ENCODE data around the gene ATP7B.

The ATP7B gene

GRCh38 chr13:52029569-52029968, 18.3 kb upstream of the ATP7B start:
- no peak for TF ChIP-seq Cebpa-rat (IDR thresholded peaks at IDR 0.05)

DNA sequence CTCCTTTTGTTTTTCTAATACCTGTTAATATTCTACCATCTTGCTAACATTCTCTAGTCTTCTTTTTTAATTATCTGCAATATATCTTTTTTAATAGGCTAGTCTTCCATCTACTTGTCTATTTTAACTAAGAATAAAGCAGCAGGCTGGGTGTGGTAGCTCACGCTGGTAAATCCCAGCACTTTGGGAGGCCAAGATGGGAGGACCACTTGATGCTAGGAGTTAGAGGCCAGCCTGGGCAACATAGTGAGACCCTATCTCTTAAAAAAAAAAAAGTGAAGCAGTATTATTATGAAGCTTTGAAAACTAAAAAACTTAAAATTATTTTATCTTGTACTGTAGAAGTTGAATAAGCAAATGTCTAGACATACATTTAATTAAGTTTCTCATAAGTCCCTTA, 16.6 kb upstream of the ATP7B start:
- Histone ChIP-seq H3K9me3 (replicated peaks in 1 of 11) (peaks cover 0 to 4% (median 0%) of the 10 kb centered on the region in 11 experiments; a peak in 1 of 22 replicates), H3K27ac (no peak overlapping the region), H3K9ac (no peak overlapping the region), H3K4me1 (no peaks in the 10 kb centered on the region), H4K20me1 (peaks cover 0 to 20% (median 8%) of the 10 kb centered on the region in 11 experiments; a peak in 6 of 22 replicates), H3K4me2 (no peak overlapping the region), H3K36me3 (peaks cover 62 to 90% (median 79%) of the 10 kb centered on the region in 11 experiments), H3K27me3 (no peaks in the 10 kb centered on the region), H3K4me3 (no peak overlapping the region)
- TF ChIP-seq Cebpa-rat (IDR thresholded peaks at IDR 0.05) = no peak

More at GRCh38 chr13:52029569-52029968, 18.3 kb upstream of the ATP7B start:
- no peak overlapping the region for H3K4me3 ChIP-seq
- peaks cover 0 to 4% (median 0%) of the 10 kb centered on the region in 11 experiments; a peak in 1 of 22 replicates for H3K9me3 ChIP-seq (replicated peaks in 1 of 11)
- H3K36me3 ChIP-seq = peaks cover 44 to 72% (median 62%) of the 10 kb centered on the region in 11 experiments
- peaks cover 0 to 20% (median 8%) of the 10 kb centered on the region in 11 experiments; a peak in 6 of 22 replicates for H4K20me1 ChIP-seq
- H3K4me1 ChIP-seq = no peaks in the 10 kb centered on the region
- no peaks in the 10 kb centered on the region for H3K27me3 ChIP-seq
- no peak overlapping the region for H3K9ac ChIP-seq
- H3K27ac ChIP-seq = no peak overlapping the region
- no peak overlapping the region for H3K4me2 ChIP-seq

GRCh38 chr13:52026246-52026626, 15.0 kb upstream of the ATP7B start:
- Histone ChIP-seq H3K36me3 (peaks cover 74 to 100% (median 94%) of the 10 kb centered on the region in 11 experiments), H3K9me3 (replicated peaks in 1 of 11) (peaks cover 0 to 4% (median 0%) of the 10 kb centered on the region in 11 experiments; a peak in 1 of 22 replicates), H3K4me2 (no peak overlapping the region), H3K27me3 (no peaks in the 10 kb centered on the region), H3K4me3 (no peak overlapping the region), H3K4me1 (no peaks in the 10 kb centered on the region), H3K27ac (no peak overlapping the region), H4K20me1 (peaks cover 0 to 28% (median 9%) of the 10 kb centered on the region in 11 experiments; a peak in 7 of 22 replicates), H3K9ac (no peak overlapping the region)
- no peak for TF ChIP-seq Cebpa-rat (IDR thresholded peaks at IDR 0.05)

- Histone ChIP-seq H3K27me3 (no peaks in the 10 kb centered on the region), H3K4me2 (no peak overlapping the region)
Observed at GRCh38 chr13:52025475-52026245, 14.4 kb upstream of the ATP7B start.

DNA sequence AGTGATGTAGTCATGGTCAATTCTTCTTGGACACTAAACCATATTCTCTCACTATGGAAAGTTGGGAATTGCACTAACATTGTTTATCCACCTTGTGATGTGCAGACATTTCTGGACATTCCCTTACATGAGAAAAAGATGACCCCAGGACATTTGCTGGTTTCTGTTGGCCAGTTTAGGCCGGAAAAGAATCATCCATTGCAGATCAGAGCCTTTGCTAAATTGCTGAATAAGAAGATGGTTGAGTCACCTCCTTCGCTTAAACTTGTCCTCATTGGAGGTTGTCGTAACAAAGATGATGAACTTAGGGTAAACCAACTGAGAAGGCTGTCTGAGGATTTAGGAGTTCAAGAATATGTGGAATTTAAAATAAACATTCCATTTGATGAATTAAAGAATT, 13.2 kb upstream of the ATP7B start, which contains the start of gene UTP14C:
Gene UTP14C (plus strand): TSS at position 211 of the 400 bp plus-strand sequence. CDS start 4,114 bp downstream, outside the sequence.
- no peak within 1 kb of the TSS for H3K27ac ChIP-seq
- H3K4me3 ChIP-seq = no peak within 1 kb of the TSS
- no peaks in the 10 kb centered on the region for H3K27me3 ChIP-seq
- H3K4me1 ChIP-seq = no peaks in the 10 kb centered on the region
- no peaks in the 10 kb centered on the region; a peak in 1 of 22 replicates for H3K9me3 ChIP-seq (replicated peaks in 1 of 11)
- H3K4me2 ChIP-seq = no peak within 1 kb of the TSS
- TF ChIP-seq Cebpa-rat (IDR thresholded peaks at IDR 0.05) = no peak
- no peak within 1 kb of the TSS for H3K9ac ChIP-seq
- peaks cover 0 to 40% (median 9%) of the 10 kb centered on the region in 11 experiments; a peak in 8 of 22 replicates for H4K20me1 ChIP-seq
- H3K36me3 ChIP-seq = peaks cover 91 to 100% (median 97%) of the 10 kb centered on the region in 11 experiments

More at GRCh38 chr13:52025475-52026245, 14.4 kb upstream of the ATP7B start:
- Histone ChIP-seq H4K20me1 (peaks cover 0 to 34% (median 9%) of the 10 kb centered on the region in 11 experiments; a peak in 7 of 22 replicates), H3K9ac (no peak overlapping the region), H3K36me3 (peaks cover 80 to 100% (median 95%) of the 10 kb centered on the region in 11 experiments), H3K27ac (no peak overlapping the region), H3K4me1 (no peaks in the 10 kb centered on the region), H3K9me3 (replicated peaks in 1 of 11) (peaks cover 0 to 4% (median 0%) of the 10 kb centered on the region in 11 experiments; a peak in 1 of 22 replicates), H3K4me3 (no peak overlapping the region)
- no peak for TF ChIP-seq Cebpa-rat (IDR thresholded peaks at IDR 0.05)

- Histone ChIP-seq H3K36me3 (peaks cover 90 to 100% (median 95%) of the 10 kb centered on the region in 11 experiments), H3K27ac (no peak overlapping the region), H3K9ac (no peak overlapping the region), H3K9me3 (replicated peaks in 1 of 11) (no peaks in the 10 kb centered on the region; a peak in 1 of 22 replicates), H3K27me3 (no peaks in the 10 kb centered on the region), H3K4me2 (no peak overlapping the region), H3K4me1 (no peaks in the 10 kb centered on the region), H3K4me3 (no peak overlapping the region), H4K20me1 (peaks cover 0 to 49% (median 14%) of the 10 kb centered on the region in 11 experiments; a peak in 9 of 22 replicates)
- no peak for TF ChIP-seq Cebpa-rat (IDR thresholded peaks at IDR 0.05)
Observed at GRCh38 chr13:52022356-52022755, 11.1 kb upstream of the ATP7B start.

DNA sequence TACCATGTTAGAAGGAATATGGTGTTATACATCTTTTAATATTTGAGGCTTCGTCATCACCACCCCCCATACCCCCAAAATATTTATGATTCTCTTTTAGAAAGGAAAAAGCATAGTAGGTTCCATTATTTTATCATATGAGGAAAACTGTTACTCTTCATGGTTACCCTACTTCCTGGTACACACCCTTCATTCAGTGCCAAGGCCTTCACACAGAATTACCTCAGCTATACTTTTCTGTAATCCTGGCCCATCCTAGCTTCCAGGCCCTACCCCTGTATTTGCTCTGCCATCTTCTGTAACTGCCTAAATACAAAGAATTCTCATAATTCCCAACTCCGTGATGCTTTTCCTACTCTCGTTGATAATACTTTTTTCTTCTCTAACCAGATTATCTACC, 8.9 kb upstream of the ATP7B start:
- H3K36me3 ChIP-seq = peaks cover 79 to 100% (median 96%) of the 10 kb centered on the region in 11 experiments
- TF ChIP-seq Cebpa-rat (IDR thresholded peaks at IDR 0.05) = no peak

GRCh38 chr13:52016296-52016695, 5.0 kb upstream of the ATP7B start:
- Histone ChIP-seq H3K36me3 (peaks cover 41 to 65% (median 62%) of the 10 kb centered on the region in 11 experiments), H4K20me1 (peaks cover 2 to 46% (median 8%) of the 10 kb centered on the region in 11 experiments; a peak in 10 of 22 replicates), H3K4me3 (no peak overlapping the region), H3K4me2 (no peak overlapping the region), H3K27ac (no peak overlapping the region), H3K9ac (no peak overlapping the region), H3K9me3 (replicated peaks in 1 of 11) (peaks cover 0 to 21% (median 12%) of the 10 kb centered on the region in 11 experiments; a peak in 14 of 22 replicates), H3K4me1 (peaks cover 9 to 14% (median 12%) of the 10 kb centered on the region in 10 experiments), H3K27me3 (peaks cover 5 to 7% (median 7%) of the 10 kb centered on the region in 11 experiments)
- TF ChIP-seq Cebpa-rat (IDR thresholded peaks at IDR 0.05) = no peak

More for the DNA sequence above, 8.9 kb upstream of the ATP7B start:
- Histone ChIP-seq H4K20me1 (peaks cover 0 to 52% (median 12%) of the 10 kb centered on the region in 11 experiments; a peak in 10 of 22 replicates), H3K4me1 (no peaks in the 10 kb centered on the region), H3K27me3 (no peaks in the 10 kb centered on the region), H3K9ac (no peak overlapping the region), H3K4me2 (no peak overlapping the region), H3K9me3 (replicated peaks in 1 of 11) (peaks cover 0 to 18% (median 12%) of the 10 kb centered on the region in 11 experiments; a peak in 14 of 22 replicates), H3K27ac (no peak overlapping the region), H3K4me3 (no peak overlapping the region)

DNA sequence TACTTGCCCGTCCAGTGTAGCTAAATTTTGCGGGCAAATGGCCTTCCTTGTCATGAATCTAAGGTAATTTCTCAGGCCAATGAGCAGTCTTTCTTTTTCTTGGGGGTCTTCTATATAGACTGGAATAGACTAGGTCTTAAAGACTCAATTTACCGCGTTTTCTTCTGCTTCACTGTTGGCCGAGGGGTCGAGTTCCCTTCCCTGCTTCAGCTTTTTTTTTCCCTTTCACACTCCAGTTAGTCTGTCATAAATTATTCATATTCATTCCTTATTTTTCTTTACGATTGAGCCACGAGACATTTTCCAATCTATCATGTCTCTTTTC, 1.2 kb upstream of the ATP7B start:
- H3K27ac ChIP-seq = peak overlapping the region; percentile 61 to 83 (median 76)
- no peak for TF ChIP-seq Cebpa-rat (IDR thresholded peaks at IDR 0.05)
- peak overlapping the region; percentile 67 to 94 (median 83); a peak in 21 of 22 replicates for H3K4me2 ChIP-seq
- H3K4me1 ChIP-seq = peaks cover 12 to 20% (median 17%) of the 10 kb centered on the region in 10 experiments
- peak overlapping the region; percentile 74 to 88 (median 85) for H3K9ac ChIP-seq
- peaks cover 0 to 25% (median 6%) of the 10 kb centered on the region in 11 experiments; a peak in 10 of 22 replicates for H4K20me1 ChIP-seq
- peaks cover 28 to 41% (median 37%) of the 10 kb centered on the region in 11 experiments for H3K27me3 ChIP-seq
- peaks cover 0 to 21% (median 12%) of the 10 kb centered on the region in 11 experiments; a peak in 14 of 22 replicates for H3K9me3 ChIP-seq (replicated peaks in 1 of 11)
- H3K36me3 ChIP-seq = peaks cover 10 to 28% (median 26%) of the 10 kb centered on the region in 11 experiments
- H3K4me3 ChIP-seq = peak overlapping the region; percentile 71 to 99 (median 92)

All from BLaER1 treated with 17β-estradiol and CSF1 and Interleukin-3, amounts not matched to agents 10 nM and 100 nM (cell line).